ENCODE data around the gene TM4SF4.

Gene TM4SF4

DNA sequence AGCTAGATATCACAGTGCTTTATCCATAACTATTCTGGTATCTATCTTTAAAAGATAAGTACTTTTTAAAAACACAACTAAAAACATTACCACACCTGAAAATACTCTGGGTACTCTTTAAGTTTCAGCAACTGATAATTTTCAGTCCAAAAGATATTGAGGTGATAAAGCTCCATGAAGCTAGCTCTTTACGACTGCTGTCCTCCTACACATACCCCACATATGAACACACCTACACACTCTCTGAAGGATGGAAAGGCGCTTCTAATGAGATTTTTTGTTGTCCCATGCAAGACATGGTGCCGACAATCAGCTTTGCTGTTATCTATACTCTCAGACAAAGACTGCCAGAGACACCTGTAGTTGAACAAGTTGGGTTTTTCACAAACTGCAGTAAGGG, 19.1 kb upstream of the TM4SF4 start:
- no peak for DNase-seq (ENCODE audit: low spot score)

DNA sequence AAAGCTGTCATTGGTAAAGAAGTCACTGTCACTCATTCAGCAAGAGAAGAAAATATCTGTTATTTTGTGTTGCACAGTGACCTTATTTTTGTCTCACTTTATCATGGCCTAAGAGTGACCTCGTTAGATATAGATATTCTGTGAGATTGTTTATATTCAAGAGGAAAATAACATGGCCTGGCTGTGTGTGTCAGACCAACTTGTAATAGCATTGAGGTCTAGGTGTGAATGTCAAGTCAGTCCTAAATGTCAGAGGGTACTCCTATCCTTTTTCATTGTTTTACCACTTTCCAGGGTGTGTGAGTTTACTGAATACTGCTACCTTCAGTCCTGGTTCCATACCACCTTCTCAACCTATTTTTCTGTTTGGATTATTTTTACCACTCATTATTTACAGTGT, 18.5 kb upstream of the TM4SF4 start:
- no peak for DNase-seq (ENCODE audit: low spot score)

DNA sequence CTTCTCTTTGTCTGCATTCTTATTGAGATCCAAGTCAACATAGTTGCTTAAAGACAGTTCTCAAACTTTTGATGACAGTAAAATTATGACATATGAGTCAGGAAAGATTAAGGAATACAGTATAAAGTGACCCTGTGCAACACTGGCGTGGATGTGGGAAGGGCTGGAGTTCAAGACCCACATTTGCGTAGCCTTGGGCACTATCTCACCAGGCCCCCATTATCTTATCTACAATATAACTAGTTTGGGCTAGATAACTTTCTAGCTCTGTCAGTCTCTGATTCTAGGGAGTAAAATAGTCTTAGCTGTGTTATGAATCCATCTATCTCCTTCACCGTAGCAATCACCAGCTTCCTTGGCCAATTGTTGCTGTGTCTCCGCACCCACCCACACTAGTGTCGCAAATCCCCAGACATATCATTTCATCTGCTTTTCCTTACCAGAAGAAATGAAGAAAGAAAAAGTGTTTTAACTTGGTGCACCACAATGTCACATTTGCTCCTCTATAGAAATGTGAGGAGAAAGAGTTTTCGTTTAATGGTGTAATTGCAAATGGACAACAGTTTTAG, 14.9 kb upstream of the TM4SF4 start:
- no peak for DNase-seq (ENCODE audit: low spot score)

DNA sequence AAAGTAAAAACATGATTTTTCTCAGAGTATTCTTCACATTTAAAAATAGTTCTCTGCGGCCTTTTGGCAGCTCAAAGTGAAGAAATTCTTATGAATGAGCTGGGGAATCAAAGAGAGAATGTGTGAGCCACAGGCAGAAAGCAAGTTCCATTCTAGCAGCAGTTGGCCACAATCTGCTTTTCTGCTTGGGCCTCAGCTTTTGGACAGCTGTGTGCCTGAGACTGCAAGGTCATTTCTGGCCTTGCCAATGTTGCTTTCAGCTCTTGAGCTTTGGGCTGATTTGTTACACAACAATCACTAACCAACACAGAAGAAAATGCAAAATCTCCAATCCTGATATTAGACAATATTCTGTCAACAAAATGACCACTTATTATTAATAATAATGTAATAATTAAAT, 14.4 kb upstream of the TM4SF4 start:
- DNase-seq (ENCODE audit: low spot score) = no peak

DNA sequence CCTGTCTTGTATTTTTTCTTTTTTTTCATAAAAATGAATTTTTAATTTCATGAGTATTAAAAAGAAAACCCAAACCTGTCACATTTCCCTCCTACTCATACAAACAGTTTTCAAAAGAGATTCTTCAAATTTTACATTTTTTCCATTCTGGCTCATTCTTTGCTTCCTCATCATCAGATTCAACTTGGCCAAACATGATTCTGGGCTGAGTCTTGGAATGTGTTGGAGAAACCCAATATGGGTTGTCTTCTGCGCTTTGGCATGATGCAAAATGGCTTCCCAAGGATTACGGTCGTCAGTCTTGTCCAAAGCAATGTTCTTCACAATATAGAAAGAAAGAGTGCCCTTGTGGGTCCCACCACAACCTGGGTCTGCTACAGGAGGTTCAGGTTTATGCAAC, 12.4 kb upstream of the TM4SF4 start:
- no peak for DNase-seq (ENCODE audit: low spot score)

DNA sequence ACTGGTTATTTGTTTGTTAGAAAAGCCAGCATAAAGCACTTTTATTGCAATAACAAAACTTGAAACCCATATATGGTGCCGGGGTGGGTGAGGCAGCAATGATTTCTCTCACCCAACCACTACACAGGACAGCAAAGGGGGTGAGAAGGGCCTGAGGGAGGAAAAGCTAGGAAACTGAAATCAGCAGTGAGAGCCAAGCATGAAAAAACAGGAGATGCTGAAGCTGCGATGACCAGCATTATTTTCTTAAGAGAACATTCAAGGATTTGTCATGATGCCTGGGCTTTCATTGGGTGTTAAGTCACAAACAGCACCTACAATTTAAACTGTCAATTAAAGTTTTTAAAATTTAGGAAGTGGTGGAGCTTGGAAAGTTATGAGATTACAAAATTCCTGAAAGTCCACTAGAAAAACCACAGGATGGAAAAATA, 11.9 kb upstream of the TM4SF4 start:
- no peak for DNase-seq (ENCODE audit: low spot score)

DNA sequence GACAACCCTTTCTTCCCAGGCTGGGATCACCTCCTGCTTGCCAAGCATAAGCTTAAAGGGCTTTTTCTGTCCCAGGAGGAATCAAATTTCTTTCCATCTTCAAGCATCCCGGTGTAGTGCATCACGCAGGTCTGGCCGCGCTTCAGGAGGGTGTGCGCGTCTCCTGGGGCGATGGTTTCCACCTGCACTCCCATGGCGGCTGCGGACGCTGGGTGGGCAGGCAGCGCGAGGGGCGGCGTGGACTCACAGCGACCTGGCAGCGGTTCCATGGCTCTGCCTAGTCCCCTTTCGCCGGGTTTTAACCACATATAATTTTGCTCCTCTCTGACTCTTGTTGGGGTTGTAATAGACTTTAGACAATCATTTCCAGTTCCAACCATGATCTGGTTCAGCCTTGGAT, 10.6 kb upstream of the TM4SF4 start:
- no peak for DNase-seq (ENCODE audit: low spot score)

DNA sequence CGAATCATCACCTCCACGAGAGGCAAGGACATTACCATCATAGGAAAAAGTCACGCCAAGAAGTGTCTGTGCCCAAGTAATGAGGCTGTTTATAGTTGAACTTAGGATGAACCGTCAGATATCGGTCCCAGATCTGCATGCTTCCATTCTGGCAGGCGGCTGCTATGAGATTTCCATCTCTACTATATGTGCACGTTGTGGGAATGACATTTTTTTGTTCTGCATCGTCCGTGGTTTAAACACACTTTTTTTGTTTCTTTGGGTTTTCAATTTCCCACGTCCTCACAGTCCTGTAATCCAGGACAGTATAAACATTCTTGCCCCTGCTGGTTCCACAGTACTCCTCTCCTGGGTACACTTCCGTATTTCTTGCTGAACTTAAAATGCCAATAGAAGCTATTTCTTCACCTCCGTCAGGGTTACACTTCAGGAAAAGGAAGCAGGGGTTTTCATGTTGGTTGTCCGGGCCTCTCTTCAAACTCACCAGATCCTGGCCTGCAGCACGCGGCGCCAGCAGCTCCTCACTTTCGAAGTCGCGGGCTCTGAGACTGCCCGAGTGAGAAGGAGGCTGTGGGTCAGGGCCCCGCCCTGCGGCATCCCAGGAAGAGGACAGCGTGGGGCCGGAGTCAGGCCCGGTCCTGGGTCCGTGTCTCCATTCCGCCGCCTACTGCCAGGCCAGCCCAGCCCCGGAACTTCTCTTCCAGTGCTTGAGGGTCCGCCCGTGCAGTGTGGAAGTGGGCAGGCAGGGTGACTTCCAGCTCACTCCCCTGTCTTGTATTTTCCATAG, 9.8 kb upstream of the TM4SF4 start:
- no peak for DNase-seq (ENCODE audit: low spot score)

DNA sequence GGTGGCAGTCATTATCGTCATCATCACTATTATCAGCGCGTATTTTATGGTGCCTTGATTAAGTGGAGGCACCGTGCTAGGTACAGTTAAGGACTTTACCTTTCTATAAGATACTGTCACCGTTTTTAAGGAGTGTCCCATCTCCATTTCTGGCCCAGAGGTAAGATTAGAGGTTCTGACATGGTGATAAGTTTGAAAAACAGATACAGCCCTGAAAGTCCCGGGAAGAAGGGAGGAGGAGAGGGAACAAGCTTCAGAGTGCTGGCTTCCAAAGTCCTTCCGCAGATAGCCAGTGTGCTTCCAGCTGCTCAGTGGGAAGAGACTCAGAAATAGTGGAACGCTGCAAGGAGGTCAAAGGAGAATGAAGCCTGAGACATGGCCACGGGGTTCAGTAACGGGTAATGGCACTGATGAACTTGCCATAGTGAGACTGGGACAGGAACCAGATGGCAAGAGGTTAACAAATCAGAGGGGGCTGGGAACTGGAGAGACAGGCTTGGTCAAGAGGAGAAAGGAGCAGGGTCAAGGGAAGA, 9.1 kb upstream of the TM4SF4 start:
- no peak for DNase-seq (ENCODE audit: low spot score)

DNA sequence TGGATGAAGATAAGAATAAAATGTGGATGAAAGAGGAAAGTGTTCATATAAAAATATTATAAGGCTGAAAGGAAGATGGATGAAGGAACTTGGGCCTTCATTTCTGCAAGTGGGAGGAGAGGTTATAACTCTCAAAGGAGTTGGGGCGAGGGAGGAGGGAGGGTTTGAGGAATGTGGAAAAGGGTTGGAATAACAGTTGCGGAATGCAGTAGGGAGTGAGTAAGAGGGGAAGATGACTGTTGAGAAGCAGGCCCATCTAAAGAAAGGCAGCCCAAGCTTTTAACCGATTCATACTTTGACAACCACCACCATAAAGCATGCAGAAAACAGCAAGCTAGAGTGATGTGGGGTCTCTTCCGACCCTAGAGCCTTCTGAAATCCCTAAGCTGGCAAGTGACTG, 8.3 kb upstream of the TM4SF4 start:
- peak; percentile 27 for DNase-seq (ENCODE audit: low spot score)

DNA sequence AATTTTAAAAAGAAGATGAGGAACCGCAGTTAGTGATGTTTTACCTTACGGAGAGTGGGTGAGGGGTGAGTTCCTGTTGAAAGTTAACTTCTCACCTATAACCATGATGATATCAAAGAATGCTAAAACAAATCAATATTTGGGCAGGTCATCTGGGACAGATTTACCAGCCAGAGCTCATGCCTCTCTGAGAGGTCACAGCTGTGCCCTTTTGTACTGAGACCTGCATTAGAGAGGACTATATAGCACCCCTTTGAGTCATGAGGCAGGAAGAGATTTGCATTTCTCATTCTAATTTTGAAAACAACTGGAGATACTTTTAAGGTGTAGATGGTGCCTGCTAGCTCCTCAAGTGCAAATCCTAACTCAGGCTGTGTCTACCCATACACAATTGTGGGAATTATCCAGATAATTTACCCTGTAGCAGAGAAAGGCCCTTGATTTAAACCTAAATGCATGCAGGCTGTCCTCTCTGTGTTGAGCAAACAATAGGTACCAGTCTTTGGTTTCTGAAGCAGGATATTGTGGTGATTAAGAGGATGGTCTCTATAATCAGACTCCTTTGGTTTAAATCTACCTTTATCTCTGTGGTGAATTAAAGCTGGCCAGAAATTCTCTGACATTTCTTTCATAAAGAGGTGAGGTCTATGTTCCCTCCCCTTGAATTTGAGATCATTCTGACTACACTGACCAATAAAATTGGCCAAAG, 5.8 kb upstream of the TM4SF4 start:
- DNase-seq (ENCODE audit: low spot score) = no peak

DNA sequence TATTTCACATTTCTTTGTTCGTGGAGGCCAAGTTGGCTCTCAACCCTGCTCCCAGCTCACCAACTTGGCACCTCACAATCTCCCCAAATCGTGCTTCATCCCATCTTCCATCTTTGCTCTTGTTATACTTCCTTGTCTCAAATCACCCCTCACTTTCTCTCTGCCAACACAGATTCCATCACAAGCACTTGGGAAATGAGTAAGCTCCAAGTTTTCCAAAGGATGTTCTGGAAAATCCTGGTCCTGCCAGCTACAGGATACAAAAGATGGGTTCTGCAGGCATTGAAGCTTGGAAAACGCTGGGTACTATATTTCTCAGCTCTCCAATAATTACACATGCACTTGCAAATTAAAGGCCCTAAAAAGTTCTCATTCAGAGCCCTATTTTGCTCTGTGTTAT, 4.1 kb upstream of the TM4SF4 start:
- no peak for DNase-seq (ENCODE audit: low spot score)

DNA sequence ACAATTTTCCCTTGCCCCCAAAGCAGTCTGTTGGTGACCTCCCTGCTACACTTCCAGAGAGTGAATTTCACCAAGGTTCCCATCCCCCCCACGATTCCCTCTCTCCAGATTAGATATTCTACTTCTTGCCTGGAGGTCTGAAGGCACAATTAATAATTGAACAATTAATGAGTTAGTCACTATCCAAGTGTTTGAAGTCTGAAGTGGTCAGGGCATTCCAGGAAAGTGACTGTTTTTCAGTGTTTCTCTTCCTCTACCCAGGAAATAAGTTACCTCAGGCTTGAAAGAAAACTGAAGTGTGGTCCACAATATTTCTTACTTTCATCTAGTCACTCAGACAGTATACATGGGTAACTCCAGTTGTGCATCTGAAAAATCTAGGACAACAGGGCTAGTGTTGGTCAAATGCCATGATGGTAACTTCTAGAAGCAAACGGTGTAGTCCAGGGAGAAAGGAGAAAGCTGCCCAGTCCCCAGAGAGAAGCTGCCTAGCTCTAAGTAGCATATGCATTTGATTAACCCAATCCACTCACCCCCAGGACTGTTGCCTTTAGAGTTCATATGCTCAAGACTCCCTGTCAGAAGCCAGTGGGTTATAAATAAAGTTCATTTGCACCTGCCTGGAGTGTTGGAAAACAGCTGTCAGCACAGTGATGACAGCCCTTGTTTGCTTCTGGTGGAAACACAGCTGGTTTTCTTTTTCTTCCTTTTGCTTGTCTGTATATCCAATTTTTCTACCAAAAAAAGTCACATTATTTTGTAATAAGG, 2.3 kb upstream of the TM4SF4 start:
- DNase-seq (ENCODE audit: low spot score) = no peak

DNA sequence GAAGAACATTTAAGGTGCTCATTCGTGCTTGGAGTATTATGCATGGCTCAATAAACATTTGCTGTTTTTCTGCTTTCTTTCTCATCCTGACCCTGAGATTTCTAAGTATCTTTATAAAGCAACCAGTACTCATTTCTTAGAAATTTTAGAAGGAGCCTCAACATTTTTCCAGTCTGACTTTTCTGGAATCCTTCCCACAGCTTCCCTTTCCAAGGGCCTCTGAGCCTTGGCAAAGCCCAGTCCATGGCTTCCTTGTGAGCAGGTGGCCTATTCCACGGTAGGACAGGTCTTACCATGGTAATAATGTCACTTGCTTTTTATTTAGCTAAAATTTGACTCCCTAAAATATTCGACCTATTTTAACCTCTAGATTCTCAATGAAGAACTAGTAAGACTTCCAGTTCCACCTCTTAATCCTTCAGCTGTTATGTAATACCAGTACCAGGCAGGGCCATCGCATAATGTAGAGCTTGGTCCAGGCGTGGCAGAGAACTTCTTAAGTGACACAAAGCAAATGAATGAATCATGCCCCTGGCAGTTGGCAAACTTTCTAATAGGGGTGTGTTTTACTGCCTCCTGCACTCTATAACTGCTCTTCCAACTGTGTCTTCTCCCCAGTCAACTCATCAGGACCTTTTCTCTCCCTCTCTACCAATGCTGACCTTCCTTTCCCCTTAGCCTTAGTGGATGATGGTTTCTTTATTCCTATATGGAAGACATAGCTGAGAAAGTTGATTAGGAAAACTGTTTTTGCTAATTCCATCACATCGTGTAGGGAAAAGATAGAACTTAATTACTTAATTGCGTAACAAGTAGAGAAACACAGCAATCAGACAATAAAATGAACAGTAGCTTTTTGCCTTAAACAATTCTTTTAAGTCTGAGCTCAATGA, 894 bp upstream of the TM4SF4 start:
- peak; percentile 31 for DNase-seq (ENCODE audit: low spot score)

DNA sequence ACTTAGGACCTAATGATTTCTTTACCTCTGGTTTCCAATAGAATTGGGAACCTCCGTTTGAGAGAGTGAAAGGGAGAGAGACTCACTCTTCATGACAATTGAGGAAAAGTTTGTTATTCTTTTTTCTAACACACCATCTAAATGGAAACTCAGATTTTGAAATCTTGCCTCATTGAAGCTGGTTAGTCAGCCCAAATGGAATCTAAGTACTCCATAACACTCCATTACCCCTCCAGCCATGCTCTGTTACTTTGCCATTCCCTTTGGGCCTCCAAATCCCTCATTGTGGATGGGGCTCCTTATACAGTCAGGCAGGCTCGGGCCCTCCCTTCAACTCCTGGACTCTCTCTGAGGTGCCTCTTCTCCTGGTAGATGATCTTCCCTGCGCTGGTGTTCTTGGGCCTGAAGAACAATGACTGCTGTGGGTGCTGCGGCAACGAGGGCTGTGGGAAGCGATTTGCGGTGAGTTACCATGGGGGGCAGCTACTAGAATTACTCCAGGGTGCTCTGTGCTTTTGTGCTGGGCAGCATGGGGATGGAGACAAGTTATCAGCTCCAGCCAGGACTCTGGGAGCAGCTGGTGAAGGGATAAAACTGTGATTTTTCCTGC, 1.1 kb downstream of the TM4SF4 start:
- no peak for DNase-seq (ENCODE audit: low spot score)

DNA sequence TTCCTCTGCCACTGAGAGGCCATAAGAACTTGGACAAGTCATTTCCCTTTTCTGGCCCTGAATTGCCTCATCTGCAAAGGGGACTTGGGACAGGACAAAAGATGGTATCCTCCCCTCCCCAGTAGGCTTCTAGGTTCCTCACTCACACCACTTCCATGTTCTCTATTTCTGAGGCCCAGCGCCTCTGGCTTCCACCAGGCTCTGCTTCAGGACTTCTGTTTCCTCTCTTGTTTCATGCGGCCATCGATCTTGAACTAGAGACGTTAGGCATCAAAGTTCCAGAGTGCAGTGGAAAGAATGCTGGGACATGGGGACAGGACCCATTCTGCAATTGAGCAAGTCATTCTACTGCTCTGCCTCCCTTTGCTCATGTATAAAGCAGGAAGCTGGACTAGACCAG, 1.7 kb downstream of the TM4SF4 start:
- no peak for DNase-seq (ENCODE audit: low spot score)

DNA sequence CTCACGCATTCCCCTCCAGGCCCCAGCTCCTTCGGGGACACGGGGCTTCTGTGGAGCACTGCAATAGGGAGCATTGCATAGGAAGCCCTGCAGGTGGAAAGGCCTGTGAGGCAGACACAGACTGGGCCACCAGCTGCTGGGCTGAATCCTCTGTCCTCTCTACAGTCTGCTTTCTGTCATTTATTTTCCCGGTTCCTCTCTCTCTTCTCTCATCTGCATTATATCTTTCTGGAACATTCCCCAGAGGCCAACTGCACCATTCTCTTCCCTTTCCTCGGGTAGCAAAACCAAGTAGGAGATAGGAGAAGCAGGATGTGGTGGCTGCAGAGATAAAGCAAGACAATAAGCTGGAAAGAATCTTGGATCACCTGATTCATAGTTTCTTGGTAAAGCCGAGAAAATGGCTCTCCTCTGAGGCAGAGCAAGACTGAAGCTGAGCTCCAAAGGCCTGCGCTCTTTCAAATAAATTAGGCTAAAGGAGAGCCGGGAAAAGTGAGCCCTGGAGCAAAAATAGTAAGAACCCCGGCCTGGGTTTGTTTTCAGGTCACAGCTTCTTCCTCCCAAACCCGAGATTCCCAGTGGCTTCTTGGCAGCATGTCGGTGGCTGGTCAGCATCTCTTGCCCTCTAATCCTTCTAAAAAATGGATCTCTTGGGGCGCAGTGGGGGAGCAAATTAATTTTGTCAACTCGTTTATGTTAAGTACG, 5.3 kb downstream of the TM4SF4 start:
- DNase-seq (ENCODE audit: low spot score) = no peak

DNA sequence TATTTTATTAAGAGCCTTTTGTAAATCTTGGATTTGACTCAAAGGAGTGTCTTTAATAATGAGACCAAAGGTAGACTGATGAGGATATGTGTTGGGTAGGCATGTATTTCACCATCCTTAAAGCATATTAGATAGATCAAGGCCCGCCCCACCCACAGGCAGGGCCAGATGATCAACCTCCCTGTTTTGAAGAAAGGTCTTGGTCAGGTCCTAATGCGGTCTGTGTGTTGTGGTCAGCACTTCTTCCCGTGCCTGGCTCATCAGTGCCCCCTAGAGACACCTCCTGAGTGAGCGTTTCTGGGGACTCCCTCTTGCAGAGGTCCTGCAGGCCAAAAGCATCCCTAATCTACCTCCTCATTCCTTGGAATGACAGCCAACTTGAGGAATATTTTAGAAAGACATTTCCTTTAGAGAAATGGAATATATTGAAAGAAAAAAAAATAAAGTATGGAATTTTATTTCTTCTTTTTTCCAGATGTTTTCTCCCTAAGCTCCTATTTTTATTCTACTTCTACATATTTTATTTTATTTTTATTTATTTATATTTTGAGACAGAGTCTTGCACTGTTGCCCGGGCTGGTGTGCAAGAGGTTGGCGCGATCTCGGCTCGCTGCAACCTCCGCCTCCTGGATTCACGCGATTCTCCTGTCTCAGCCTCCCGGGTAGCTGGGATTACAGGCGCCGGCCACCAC, 6.0 kb downstream of the TM4SF4 start:
- DNase-seq (ENCODE audit: low spot score) = peak; percentile 84

DNA sequence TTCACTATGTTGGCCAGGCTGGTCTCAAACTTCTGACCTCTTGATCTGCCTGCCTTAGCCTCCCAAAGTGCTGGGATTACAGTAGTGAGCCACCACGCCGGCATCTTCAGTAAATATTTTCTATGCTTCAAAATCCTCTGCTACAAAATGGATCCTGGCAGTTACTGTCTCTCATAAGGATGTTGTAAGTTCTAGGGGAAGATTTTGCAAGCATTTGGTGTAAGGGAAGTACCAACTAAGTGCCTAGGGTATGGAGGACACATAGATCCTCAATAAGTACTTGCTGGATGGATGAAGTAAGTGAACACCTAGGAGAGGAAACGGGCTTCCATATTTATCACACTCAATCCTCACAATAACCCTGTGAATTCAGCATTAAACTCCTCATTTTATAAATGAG, 6.6 kb downstream of the TM4SF4 start:
- DNase-seq (ENCODE audit: low spot score) = no peak

DNA sequence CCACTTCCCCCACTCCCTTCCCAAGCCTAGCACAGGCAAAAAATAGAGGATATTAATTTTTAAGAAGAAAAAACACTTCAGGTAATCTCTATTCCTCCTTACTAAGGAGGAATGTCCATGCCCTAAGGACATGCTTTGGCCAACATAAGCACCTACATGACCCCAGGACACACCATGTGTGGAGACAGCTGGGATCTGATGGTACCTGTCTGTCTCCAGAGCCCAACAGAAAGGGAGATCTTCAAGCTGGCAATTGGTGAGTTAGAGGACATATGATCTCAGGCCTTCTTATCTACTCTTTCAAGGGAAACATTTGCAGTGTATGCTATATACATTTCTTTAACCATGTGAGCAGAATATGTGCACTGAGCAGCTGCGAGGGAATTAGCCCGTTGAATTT, 7.0 kb downstream of the TM4SF4 start:
- no peak for DNase-seq (ENCODE audit: low spot score)

All from iPS-NIHi11 (cell line).